HG02938 (cell line): Measurements from ENCODE around the gene TNNT3.
"Not testable (repeated sequence)": the region's sequence is repeated elsewhere in the genome, so short reads cannot be mapped to it uniquely, and the experiment has no call there.

Experiments
- ATAC-seq: cut with Tn5 transposase; IDR thresholded peaks from one replicate; pipeline ENCODE4 v1.9.1; 2021; ENCODE audit warnings: mild to moderate bottlenecking, moderate library complexity; ENCODE audit not compliant: unreplicated experiment

The TNNT3 gene

DNA sequence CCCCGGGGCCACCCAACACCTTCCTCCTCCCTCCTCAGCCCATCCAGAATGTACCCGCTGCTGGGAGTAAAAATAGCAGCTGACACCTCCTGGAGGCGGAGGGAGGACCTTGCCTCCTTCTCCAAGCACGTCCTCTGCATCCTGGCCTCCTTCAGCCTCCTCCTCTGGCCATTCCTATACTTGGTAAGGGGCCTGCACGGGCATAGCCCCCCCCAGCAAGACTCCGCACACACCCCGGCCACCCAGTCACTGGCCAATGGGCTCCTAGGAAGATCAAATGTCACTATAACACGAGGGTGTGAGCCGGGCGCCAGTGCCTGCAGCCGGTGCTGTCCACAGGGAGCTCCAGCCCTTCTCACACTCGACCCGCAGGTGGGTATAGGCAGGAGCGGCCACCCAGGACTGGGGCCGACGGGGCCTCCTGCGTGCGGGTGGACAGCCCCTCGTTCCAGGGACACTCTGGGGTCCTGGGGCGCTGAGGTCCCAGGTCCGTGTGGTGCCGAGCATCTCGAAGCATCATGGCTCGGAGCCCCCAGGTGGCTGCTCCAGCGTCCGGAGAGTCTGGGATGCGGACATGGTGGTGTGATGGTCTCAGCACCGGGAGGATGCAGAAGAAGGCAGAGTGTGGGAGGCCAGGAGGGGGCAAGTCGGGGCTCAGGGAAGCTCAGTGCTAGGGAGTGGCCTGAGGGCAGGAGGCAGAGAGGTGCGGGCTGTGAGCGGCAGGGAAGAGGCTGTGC lies at the start of gene TNNT3:
Gene TNNT3 (plus strand): TSS at position 313 of the 737 bp plus-strand sequence. CDS start 3,172 bp downstream, outside the sequence.
- ATAC-seq: no peak

DNA sequence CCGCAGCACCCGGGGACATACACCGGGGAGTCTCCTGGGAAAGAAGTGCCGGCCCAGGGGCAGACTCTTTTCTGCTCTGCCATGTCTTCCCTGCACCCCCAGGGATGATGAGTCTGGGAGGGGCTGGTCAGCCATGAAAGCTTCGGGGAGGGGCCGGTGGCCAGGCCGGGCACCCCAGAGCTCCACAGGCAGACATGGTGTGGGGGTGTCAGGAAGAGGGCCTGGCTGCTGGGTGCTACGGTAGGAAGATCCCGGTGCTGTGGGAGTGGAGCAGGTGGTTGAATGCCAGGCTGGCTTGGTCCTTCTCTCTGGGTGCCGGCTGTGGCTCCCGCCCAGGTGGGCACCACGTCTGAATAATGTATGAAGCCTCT lies 49.2 kb upstream of the TNNT3 start:
- no peak for ATAC-seq

DNA sequence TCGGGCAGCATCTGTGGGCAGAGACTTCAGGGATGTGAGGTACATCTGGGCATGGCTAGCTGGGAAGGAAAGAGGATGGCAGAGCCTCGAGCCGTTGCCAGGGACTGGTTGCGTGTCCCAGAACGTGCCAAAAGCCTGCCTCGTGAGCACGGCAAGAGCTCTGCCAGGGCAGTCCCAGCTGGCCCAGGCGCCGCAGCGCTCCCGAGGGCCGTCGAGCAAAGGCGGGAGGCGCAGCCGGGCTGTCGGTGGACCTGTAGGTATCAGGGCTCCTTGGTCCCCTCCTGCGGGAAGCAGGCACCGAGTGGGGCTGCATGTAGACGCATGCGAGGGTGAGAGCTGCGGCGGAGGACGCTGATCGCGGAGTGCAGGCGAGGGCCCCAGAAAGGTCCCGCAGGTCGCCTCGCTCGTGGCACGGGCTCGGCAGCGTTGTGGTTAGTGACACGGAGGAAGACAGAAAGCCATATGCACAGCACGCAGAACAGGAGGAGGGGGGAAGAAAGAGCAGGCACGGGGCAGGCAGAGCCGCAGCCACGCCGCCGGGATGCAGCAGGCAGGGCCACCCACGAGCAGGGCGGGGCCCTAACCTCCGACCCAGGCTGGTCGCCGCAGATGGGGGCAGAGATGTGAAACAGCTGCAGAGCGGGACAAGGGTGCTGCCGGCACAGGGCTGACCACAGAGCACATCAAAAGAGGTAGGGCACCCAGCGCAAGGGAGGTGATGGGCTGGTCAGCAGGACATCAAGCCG lies 48.6 kb upstream of the TNNT3 start:
- ATAC-seq: no peak

DNA sequence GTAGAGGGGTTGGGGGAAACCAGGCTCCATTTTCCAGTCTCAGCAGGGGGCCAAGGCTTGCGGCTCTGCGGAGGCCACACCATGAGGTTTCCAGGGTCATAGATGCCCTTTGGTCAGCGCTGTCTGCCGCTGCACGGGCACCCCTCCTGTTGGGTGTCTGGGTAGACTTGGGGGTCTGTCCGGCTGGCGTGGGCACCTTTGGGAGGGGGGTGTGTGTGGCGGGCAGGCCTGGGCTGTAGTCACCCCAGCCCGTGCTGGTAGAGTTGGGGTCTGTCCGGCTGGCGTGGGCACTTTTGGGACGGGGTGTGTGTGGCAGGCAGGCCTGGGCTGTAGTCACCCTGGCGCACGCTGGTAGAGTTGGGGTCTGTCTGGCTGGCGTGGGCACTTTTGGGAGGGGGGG lies 48.0 kb upstream of the TNNT3 start:
- ATAC-seq: no peak

DNA sequence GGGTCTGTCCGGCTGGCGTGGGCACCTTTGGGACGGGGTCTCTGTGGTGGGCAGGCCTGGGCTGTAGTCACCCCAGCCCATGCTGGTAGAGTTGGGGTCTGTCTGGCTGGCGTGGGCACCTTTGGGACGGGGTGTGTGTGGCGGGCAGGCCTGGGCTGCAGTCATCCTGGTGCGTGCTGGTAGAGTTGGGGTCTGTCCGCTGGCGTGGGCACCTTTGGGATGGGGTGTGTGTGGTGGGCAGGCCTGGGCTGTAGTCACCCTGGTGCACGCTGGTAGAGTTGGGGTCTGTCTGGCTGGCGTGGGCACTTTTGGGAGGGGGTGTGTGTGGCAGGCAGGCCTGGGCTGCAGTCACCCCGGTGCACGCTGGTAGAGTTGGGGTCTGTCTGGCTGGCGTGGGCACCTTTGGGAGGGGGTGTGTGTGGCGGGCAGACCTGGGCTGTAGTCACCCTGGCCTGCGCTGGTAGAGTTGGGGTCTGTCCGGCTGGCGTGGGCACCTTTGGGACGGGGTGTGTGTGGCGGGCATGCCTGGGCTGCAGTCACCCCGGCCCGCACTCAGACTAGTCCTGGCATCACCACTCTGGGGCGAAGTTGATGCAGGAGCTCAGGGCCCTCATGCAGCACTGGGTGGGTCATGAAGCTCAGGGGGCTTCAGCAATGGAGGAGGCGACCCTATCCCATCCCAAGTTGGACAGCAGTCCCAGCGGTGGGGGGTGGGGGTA lies 47.1 kb upstream of the TNNT3 start:
- no peak for ATAC-seq

DNA sequence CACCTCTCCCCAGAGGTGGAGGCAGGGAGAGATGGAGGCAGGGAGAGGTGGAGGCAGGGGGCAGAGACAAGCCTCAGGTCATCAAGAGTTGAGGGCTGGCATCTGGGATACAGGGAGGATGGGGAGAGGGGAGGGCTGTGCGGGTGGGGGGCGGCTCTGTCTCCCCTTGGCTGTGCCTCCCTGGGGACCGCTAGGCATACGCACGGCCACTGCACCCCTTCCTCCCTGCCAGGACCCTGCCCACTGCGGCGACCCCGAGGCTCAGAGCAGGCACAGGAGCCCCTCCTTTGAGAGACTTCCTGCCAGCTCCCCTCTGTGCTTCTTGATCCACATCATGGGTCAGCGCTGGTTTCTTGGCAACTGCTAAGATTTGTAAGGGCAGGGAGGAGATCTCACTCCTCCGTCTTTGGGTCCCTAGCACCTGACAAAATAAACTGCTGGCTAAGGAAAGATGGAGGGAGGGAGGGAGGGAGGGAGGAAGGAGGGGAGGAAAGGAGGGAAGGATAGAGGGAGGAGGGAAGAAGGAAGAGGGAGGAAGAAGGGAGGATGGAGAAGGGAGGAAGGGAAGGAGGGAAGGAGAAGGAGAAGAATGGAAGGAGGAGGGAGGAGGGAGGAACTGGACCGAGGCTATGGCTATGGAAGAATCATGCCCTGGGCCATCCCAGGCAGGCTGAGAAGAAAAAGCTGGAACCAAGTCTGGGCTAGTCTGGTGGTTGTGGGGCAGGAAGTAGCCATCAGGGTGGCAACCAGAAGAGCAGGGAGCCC lies 46.3 kb upstream of the TNNT3 start:
- ATAC-seq: no peak

DNA sequence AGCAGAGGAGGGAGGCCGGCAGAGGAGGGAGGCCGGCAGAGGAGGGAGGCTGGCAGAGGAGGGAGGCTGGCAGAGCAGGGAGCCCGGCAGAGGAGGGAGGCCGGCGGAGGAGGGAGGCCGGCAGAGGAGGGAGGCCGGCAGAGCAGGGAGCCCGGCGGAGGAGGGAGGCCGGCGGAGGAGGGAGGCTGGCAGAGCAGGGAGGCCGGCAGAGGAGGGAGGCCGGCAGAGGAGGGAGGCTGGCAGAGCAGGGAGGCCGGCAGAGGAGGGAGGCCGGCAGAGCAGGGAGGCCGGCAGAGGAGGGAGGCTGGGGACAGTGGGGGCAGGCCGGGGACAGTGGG lies 45.7 kb upstream of the TNNT3 start:
- ATAC-seq: not testable (repeated sequence)

DNA sequence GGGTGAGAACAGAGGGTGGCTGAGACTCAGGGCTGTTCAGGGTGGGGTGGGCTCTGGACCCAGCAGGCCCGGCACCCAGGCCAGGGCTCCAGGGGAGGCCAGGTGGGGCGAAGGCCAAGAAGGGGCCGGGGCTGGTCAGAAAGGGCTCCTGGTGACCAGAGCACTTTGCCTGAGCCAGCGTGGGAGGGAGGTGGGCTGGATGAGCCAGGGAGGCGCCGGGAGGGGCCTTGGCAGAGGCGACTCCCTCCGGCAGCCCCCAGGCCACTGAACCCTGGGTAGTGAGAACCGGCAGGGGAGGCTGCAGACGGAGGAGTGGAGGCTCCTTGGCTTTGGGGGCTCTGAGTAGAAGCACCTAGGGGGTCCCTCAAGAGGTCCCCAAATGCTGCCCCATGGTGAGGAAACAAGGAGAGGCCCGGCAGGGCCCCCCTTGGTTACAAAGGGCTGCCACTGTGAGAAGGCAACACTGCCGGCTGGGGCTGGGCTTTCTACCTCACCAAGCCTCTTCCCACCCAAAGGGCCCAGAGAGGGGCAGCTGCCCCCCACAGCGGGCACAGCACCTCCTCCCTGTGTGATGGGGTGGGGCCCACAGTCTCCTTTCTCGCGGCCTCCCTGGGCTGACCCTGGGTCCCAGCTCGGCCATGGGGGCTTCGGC lies 44.9 kb upstream of the TNNT3 start:
- not testable (repeated sequence) for ATAC-seq

DNA sequence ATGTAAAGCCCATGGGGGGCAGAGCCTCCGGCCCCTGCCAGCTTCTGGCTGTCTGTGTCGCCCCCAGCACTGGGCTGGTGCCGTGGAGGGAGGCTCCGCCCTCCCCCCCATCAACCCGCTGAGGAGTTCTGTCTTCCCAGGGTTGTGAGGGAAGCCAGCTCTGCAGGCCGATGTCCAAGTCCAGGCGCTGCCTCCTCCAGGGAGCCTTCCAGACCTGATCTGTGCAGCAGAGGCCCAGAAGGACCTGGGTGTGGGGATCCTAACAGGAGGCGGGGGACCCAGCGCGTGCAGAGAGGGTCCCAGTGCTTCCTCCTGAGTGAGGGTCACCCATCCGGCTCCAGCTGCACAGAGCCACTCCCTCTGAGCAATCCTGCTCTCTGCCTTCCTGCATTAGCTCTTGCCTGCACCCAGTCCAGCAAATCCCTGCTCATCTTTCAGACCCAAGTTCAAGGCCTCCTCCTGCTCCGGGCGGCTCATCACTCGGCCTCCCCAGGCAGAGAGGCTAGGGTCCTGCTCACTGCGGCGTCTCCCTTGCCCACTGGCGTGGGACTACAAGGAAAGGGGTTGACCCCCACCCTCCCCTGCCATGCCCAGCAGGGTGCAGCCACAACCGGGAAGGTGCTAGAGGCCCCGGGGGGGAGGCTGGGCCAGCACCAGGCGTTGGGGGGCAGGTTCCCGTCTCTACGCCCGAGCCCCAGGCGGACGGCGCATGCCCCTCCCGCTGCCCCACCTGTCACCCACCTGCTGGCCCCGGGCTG lies 44.2 kb upstream of the TNNT3 start:
- no peak for ATAC-seq

DNA sequence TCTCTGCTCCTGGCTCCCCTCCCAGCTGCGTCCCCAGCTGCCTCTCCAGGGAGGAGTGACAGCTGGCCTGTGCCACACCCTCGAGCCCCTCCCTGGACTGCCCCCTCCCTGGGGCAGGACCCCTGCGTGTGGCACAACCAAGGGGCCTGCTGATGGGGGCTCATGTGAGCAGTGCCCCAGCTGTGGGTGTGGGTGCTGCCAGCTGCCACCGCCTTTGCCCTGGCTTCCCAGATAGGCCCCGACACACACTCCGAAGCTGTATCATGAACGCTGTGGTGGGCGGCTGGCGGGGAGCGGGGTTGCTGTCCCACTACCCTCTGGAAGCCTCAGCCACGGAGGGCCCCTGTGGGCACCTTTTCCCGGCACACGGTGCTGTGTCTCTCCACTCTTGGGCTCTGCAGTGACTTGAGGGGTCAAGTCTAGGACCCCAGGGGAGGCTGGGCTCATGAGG lies 43.6 kb upstream of the TNNT3 start:
- ATAC-seq: not testable (repeated sequence)

DNA sequence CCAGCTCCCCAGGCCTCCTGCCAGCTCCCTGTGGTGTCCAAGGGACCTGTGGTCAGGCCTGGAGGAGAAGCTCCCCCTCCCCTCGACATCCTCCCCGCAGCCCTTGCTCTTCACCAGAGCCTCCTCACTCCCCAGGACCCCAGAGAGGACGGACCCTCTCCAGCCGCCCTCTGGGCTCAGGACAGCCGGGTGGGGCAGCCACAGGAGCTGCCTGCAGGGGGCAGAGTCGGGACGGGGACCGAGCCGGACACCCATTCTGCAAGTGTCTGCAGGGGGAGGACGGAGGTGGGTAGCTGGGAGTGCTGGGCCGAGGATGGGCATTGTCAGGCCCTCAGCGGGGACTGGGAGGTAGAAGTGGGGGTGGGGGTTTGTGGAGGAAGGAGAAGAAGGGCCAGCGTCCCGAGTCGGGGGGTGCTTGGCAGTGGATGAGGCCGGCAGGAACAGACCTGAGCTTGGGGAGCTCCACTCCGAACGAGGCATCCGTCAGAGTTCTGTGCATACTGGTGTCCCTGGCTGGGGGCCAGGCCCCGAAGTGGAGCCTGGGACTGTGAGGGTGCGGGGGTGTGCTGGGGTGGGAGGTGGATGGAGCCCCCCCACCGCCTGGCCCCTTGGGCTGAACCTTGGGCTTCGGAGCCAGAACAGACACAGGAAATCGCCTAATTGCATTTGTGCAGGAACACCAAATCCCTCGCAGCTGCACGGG lies 43.0 kb upstream of the TNNT3 start:
- no peak for ATAC-seq

DNA sequence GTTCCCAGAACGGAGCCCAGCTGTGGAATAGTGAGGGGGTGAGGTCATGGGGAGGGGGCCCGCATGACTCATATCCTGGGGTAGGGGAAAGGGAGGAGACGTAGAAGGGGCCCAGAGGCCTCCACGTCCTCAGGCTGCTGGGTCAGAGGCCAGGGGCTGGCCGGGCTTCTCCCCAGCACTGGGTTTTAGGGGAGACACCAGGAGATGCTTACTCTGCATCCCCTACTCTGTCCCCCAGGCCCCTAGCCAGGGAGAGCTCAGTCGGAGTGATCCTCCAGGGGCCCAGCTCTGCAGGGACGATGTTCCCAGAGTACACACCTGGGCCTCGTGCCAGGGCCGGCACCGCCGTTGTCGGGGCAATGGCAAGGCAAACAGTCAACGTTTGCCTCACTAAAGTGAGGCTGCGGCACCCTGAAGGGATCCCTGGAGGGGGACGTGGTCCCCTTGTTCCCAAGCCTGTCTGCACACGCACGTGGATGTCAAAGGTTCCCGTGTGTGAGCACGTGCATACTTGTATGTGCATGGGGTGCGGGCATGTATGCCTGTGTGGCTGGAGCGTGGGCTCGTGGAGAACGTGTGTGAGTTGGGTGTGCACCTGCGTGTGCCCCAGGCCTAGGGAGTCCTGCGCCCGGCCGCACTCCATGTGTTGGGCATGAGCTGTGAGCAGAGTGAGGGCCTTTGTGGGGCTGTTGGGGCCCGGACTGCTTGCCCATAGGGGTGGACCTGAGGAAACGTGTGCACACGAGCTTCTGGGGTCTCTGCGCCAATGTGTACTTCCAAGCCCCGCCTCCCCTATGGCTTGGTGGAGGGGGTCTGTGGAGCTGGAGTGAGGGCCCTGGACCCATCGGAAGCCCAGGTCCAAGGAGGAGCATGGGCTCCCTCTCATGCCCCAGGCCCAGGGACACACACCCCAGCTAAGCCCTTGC lies 42.0 kb upstream of the TNNT3 start:
- no peak for ATAC-seq

DNA sequence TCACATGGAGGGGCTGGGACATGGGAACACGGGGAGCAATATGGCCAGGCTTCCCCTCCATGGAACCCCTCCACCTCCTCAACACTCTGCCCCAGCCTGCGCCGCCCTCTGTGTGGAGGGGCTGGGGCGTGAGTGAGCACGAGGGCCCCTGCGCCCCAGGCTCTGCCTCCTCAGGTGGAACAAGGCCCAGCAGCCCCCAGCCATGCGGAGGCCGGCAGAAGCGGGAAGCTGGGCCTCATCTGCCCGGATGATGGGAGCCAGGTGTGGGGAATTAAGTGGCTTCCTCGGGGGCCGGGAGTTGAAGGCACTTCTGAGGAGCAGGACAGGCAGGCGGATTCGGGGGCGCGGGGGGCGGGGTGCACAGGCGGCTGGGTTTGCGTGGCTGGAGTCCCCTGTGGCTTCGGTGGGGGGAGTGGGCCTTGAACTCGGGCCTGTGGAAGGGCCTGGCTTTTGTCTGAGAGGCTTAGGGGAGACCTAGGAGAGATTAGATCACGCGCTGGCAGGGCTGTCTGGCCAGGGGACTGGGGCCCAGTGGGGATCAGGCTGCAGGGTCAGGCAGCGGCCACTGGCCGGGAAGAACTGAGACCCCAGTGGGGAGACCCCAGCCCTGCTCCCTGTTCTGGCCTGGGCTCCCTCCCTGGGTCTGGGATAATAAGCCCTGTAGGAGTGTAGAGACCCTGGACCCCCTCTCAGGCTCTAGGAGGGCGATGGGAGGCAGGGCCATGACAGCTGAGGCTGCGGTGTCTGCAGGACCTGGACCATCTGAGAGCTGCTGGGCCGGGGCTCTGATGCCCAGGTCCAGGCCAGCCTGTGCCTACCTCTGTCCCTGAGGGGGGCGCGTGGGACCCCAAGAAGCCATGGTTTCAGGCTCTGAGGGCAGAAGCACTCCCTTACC lies 41.1 kb upstream of the TNNT3 start:
- no peak for ATAC-seq

DNA sequence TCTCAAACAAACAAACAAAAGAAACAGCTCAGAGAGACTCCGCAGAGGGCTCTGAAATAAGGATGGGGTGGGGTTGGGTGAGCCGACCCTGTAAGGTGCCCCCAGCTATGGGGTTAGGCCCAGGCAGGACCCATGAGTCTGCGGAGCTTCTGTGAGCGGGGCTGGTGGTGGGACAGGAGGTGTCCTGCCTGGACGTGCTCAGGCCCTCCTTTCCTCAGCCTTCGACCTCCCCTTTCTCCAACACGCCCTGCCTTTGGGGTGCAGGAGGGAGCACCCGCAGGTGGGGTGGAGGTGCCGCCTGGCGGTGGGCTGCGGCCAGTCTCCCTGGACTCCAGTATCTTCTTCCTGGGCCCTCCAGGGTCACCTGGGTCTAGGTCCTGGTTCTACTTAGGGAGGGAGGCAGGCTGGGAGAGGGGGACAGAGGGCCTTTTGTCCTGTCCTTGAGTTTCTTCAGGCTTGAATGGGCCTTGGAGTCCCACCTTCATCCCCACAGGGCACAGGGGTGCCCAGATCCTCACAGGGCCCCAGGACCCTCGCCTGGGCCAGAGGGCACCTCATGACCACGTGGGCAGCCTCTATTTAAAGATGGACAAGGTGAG lies 40.1 kb upstream of the TNNT3 start:
- no peak for ATAC-seq

DNA sequence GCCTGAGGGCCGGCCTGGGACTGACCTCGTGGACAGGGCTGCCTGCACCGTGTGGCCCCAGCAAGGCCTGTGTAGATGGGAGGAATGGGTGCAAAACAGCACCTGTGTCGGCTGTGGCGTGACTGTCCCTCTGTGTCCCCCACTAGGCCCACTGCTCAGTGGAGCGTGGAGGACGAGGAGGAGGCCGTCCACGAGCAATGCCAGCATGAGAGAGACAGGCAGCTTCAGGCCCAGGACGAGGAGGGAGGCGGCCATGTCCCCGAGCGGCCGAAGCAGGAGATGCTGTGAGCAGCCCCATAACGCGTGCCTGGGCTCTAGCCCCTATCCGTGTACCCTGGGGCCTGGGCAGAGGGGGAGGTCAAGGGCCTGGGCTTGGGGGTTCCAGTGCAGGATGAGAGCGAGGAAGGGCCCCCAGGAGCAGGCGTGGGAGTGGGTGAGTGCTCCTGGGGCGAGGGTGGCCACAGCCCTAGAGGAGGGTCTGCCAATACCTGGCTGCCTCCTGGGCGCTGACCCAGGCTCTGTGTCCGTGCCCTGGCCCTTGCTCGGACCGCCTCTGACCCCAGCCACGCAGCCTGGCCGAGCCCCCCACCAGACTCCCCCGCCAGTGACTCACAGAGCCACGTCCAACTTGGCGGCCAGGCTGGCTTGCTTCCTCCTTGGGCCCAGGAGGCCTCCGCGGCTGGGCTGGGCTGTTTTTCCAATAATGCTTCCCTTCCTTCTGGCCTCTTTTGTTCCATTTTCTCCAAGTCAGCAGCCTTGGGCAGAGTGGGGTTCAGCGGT lies 39.4 kb upstream of the TNNT3 start:
- no peak for ATAC-seq
